ENCODE measurements around the gene LRRC27. TPM values are rescaled to one million over a fixed set of nuclear protein-coding genes. Genes with fewer than 3 reads are reported as not detected.

Gene LRRC27
- total RNA-seq, 6 donors from 2014 or later = 7.4 to 110 (median 15.1) TPM

GRCh38 chr10:132392811-132393694 lies 61.1 kb downstream of the LRRC27 start:
- no peaks in the 10 kb centered on the region for H3K27me3 ChIP-seq
- H3K27ac ChIP-seq = no peak overlapping the region
- no peak overlapping the region for H3K4me3 ChIP-seq
- ATAC-seq (ENCODE audit: low FRiP score in 2 of 2) = no peak
- H3K4me1 ChIP-seq = peaks cover 22 to 38% (median 32%) of the 10 kb centered on the region in 4 donors
- no peaks in the 10 kb centered on the region for H3K9me3 ChIP-seq
- TF ChIP-seq EP300 (IDR thresholded peaks at IDR 0.05) = no peak
- no peak for TF ChIP-seq POLR2A (IDR thresholded peaks at IDR 0.05)
- TF ChIP-seq CTCF (IDR thresholded peaks at IDR 0.05) = no peak
- TF ChIP-seq POLR2AphosphoS5 (IDR thresholded peaks at IDR 0.05) = no peak
- WGBS, 2 donors = 87 to 88% methylated on average over 7 to 9 of the region's 12 CpGs
- DNase-seq = no peak
- no peaks in the 10 kb centered on the region for H3K36me3 ChIP-seq

GRCh38 chr10:132393695-132394181 lies 61.7 kb downstream of the LRRC27 start:
- DNase-seq (no peak), ATAC-seq (ENCODE audit: low FRiP score in 2 of 2) (no peak)
- TF ChIP-seq POLR2AphosphoS5 (IDR thresholded peaks at IDR 0.05) (no peak), EP300 (IDR thresholded peaks at IDR 0.05) (no peak)
- no peaks in the 10 kb centered on the region for H3K9me3 ChIP-seq
- H3K27ac ChIP-seq = no peak overlapping the region
- H3K4me3 ChIP-seq = no peak overlapping the region
- 81 to 82% methylated on average over 6 to 9 of the region's 9 CpGs for WGBS, 2 donors
- no peaks in the 10 kb centered on the region for H3K27me3 ChIP-seq
- H3K36me3 ChIP-seq = no peaks in the 10 kb centered on the region
- peaks cover 28 to 44% (median 38%) of the 10 kb centered on the region in 4 donors for H3K4me1 ChIP-seq

- Histone ChIP-seq H3K9me3 (no peaks in the 10 kb centered on the region), H3K36me3 (no peaks in the 10 kb centered on the region), H3K4me1 (peaks cover 28 to 44% (median 38%) of the 10 kb centered on the region in 4 donors), H3K27ac (peak overlapping the region in 3 of 4 donors; percentile 92 to 99 (median 92)), H3K4me3 (no peak overlapping the region), H3K27me3 (no peaks in the 10 kb centered on the region)
- no peak for ATAC-seq (ENCODE audit: low FRiP score in 2 of 2)
- TF ChIP-seq CTCF (IDR thresholded peaks at IDR 0.05) (no peak), EP300 (IDR thresholded peaks at IDR 0.05) (no peak), POLR2A (IDR thresholded peaks at IDR 0.05) (no peak), POLR2AphosphoS5 (IDR thresholded peaks at IDR 0.05) (no peak)
- peak in 1 of 2 donors; percentile 56 for DNase-seq
- 87 to 92% methylated on average over 9 to 13 of the region's 13 CpGs for WGBS, 2 donors
Observed at GRCh38 chr10:132394201-132394811, 62.3 kb downstream of the LRRC27 start.

DNA sequence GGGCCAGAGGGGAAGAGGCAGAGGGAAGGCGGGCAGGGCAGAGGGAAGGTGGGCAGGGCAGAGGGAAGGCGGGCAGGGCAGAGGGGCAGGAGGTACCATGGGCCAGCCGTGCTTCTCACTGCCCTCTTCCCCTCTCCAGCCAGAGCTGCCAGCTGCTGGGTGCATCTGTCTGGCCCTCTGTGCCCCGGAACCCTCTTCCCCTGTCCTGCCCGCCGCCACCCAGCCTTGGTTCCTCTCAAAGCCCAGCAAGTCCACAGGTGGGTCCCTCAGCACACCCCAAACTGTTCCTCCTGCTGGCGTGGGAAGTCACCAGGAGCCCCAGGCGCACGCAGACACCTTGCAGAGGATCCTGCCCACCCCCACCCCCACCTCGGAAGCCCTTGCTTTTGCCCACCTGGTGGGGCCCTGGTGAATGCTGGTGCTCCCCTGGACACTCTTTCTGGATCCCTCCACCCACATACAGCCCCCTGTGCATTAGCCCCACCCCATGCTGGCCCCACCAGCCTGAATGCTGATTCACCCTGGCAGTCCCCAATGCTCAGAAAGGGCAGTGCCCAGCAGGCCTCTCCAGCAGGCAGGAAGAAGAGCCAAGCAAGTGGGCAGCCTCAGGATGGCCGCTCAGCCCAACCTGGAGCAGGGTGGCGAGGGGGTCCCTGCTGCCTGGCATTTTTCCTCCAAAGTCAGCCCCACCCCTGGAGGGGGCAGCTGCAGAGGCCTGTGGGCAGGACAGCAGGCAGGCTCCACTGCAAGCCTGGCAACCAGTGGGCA lies 63.1 kb downstream of the LRRC27 start:
- ATAC-seq (ENCODE audit: low FRiP score in 2 of 2) (peak in 1 of 2 donors; percentile 0), DNase-seq (peak in 1 of 2 donors; percentile 66)
- WGBS, 2 donors = 66 to 89% methylated on average over 8 to 12 of the region's 12 CpGs

More for the DNA sequence above, 63.1 kb downstream of the LRRC27 start:
- Histone ChIP-seq H3K4me3 (peak overlapping the region in 3 of 4 donors; percentile 66 to 83 (median 76)), H3K27me3 (no peaks in the 10 kb centered on the region), H3K9me3 (no peaks in the 10 kb centered on the region), H3K4me1 (peaks cover 31 to 44% (median 41%) of the 10 kb centered on the region in 4 donors), H3K27ac (peak overlapping the region; percentile 92 to 99 (median 94)), H3K36me3 (no peaks in the 10 kb centered on the region)
- TF ChIP-seq POLR2AphosphoS5 (IDR thresholded peaks at IDR 0.05) (no peak), POLR2A (IDR thresholded peaks at IDR 0.05) (no peak), EP300 (IDR thresholded peaks at IDR 0.05) (no peak), CTCF (IDR thresholded peaks at IDR 0.05) (no peak)
